Colonic mucosa (tissue), 4 donors: ENCODE measurements around the gene GNAQ. TPM values are rescaled to one million over a fixed set of nuclear protein-coding genes. Genes with fewer than 3 reads are reported as not detected.

Experiments used
- DNase-seq: peaks from one replicate; pipeline ENCODE4 v3.0.0-alpha.2; 2020
- H3K27ac ChIP-seq: fragments of 200-600 bp; one replicate; pipeline ENCODE4 v1.8.0; 2021
- H3K27me3 ChIP-seq: fragments of 200-600 bp; one replicate; pipeline ENCODE4 v1.8.0; 2021
- H3K36me3 ChIP-seq: fragments of 200-600 bp; one replicate; pipeline ENCODE4 v1.8.0; 2021
- H3K4me1 ChIP-seq: fragments of 200-600 bp; one replicate; pipeline ENCODE4 v1.8.0; 2021; ENCODE audit warnings: mild to moderate bottlenecking
- H3K4me3 ChIP-seq: fragments of 200-600 bp; one replicate; pipeline ENCODE4 v1.8.0; 2021
- H3K9ac ChIP-seq, 2 donors: one replicate each; pipeline ENCODE4 v1.7.0; 2013; ENCODE audit warnings: control low read depth in 2 of 2, low read depth in 2 of 2, low read length in 2 of 2
- H3K9me3 ChIP-seq: fragments of 200-600 bp; one replicate; pipeline ENCODE4 v1.8.0; 2021
- intact Hi-C: fragments of 100-400 bp; cut with DNase I; formaldehyde crosslinking; loops from one replicate; pipeline ENCODE4 v1.14.1; 2022
- total RNA-seq, 2 donors: library from RNA; stranded (reverse); fragmentation: NEBNext Ultra II Directional in 1 of 2; extraction: Animal tissue kit (Norgen Biotek cat#: 25700) in 1 of 2; gene quantifications; one replicate each; pipeline ENCODE4 v1.2.1, GENCODE V29; 2021
- TF ChIP-seq, protein P1 (sequence below): fragments of 200-600 bp; IDR thresholded peaks from one replicate; pipeline ENCODE4 v1.8.0; 2022; ENCODE audit warnings: antibody characterized with exemption, mild to moderate bottlenecking
- donor health status: healthy.
- donor health status: DM: no; HTN: no; CAD: no.
- donor health status: DM: no; HTN: no; CAD: no.

GNAQ gene
- total RNA-seq, 2 donors from 2014 or later: 75.6 to 105 TPM

DNA sequence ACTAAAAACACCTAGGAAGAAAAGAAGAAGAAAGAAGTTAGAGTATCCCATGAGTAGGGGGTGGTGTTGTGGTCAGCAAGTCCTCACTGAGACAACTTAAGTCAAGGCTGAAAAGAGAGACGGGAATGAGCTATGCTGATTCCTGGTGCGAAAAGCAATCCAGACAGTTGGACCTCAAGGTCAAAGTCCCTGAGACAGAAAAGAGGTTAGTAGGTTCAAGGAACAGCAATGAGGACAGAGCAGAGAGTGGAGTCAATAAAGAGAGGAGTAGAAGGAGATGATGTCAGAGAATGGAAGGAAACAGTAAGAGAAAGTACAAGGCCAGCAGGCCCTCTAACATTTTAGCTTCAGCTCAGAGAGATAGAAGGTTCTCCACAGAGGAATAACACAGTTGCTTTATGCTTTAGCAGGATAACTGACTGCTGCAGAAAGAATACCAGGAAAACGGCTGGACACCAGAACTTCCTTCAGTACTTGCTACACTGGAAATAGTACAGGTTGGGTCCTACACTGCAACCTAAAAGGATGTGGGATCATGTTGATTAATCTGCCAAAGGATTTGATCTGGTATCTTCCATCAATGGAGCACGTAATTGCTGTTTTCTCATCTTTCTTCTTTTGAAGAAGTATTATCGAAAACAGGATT, 43.6 kb downstream of the GNAQ start:
- TF ChIP-seq, protein P1, sequence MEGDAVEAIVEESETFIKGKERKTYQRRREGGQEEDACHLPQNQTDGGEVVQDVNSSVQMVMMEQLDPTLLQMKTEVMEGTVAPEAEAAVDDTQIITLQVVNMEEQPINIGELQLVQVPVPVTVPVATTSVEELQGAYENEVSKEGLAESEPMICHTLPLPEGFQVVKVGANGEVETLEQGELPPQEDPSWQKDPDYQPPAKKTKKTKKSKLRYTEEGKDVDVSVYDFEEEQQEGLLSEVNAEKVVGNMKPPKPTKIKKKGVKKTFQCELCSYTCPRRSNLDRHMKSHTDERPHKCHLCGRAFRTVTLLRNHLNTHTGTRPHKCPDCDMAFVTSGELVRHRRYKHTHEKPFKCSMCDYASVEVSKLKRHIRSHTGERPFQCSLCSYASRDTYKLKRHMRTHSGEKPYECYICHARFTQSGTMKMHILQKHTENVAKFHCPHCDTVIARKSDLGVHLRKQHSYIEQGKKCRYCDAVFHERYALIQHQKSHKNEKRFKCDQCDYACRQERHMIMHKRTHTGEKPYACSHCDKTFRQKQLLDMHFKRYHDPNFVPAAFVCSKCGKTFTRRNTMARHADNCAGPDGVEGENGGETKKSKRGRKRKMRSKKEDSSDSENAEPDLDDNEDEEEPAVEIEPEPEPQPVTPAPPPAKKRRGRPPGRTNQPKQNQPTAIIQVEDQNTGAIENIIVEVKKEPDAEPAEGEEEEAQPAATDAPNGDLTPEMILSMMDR: no peak
- H3K9me3 ChIP-seq: no peaks in the 10 kb centered on the region
- H3K9ac ChIP-seq: no peak overlapping the region
- peaks cover 16% of the 10 kb centered on the region for H3K4me1 ChIP-seq
- intact Hi-C loops: no loop called here
- H3K27me3 ChIP-seq: no peaks in the 10 kb centered on the region
- DNase-seq: peak; percentile 62
- peak overlapping the region; percentile 10 for H3K27ac ChIP-seq
- H3K36me3 ChIP-seq: no peaks in the 10 kb centered on the region
- no peak overlapping the region for H3K4me3 ChIP-seq

DNA sequence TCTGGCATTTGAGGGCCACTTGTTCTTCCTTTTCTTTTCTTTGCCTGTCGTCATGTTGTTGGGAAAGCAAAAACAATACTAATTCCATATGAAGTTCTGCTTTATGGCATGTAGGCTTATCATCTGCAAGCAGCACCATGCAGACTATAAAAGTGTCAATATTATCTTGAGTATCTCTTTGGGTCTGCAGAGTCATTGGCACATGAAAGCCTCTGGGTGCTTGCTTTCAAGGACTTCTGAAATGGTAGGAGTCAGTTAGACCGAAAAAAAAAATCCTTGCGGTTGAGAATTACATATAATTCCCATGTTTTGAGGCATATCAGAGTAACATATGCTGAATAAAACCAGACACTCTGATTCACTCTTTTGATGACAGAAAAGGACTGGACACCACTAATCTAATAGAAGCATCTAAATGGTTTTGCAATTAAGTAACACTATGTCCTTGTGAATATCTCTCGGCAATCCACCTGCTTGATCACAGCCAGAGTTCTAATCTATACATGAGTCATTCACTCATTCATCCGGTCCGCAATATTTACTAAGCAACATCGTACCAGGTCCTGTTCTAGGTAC, 44.4 kb downstream of the GNAQ start:
- H3K36me3 ChIP-seq: no peaks in the 10 kb centered on the region
- H3K9me3 ChIP-seq: no peaks in the 10 kb centered on the region
- DNase-seq: no peak
- intact Hi-C loops: no loop called here
- H3K4me1 ChIP-seq: peaks cover 16% of the 10 kb centered on the region
- H3K9ac ChIP-seq: no peak overlapping the region
- no peak overlapping the region for H3K4me3 ChIP-seq
- H3K27me3 ChIP-seq: no peaks in the 10 kb centered on the region
- peak overlapping the region; percentile 0 for H3K27ac ChIP-seq
- TF ChIP-seq, protein P1: no peak

DNA sequence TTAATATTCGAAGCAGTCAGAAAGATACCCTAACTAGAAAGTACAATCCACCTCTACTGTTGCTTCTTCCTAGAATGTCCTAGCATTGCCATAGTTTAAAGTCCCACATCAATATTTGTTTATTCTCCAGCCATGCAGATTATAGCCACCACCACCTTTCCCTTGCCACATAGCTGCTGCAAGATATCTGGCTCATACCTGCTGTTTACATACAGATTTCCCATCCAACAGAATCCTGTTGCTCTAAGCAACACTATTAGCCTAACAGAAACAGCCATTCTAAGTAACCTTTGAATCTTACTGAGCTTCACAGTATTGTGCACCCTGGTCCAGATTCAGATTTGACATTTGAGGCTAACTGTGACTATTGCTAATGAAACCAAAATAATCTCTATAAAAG, 45.6 kb downstream of the GNAQ start:
- H3K27ac ChIP-seq: peak overlapping the region; percentile 34
- intact Hi-C loops: no loop called here
- H3K4me3 ChIP-seq: no peak overlapping the region
- H3K4me1 ChIP-seq: peaks cover 22% of the 10 kb centered on the region
- no peaks in the 10 kb centered on the region for H3K27me3 ChIP-seq
- TF ChIP-seq, protein P1: no peak
- DNase-seq: no peak
- H3K9me3 ChIP-seq: no peaks in the 10 kb centered on the region
- peak overlapping the region in 1 of 2 donors; percentile 61 for H3K9ac ChIP-seq
- H3K36me3 ChIP-seq: no peaks in the 10 kb centered on the region

DNA sequence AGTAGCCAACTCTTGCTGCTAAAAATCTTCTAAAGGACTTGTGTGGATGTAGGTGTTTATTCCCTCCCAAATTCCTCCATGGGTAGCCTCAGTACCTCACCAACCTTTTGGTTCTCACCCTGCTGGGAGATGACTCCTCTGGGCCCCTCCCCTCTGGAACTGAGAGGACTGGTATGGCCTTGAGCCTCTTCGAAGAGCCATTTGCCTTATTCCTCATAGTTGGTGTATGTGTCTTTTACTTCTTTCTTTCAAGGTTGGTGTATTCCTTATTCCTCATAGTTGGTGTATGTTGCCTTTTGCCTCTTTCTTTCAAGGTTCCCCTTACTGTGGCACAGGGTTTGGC, 48.3 kb downstream of the GNAQ start:
- no peak for DNase-seq
- no peaks in the 10 kb centered on the region for H3K27me3 ChIP-seq
- TF ChIP-seq, protein P1: no peak
- H3K4me3 ChIP-seq: no peak overlapping the region
- no peak overlapping the region for H3K27ac ChIP-seq
- intact Hi-C loops: loop anchor here (5.0 kb wide), 1 partner anchor 34 kb away; no protein-coding TSS in a partner anchor
- no peaks in the 10 kb centered on the region for H3K36me3 ChIP-seq
- H3K9me3 ChIP-seq: no peaks in the 10 kb centered on the region
- peaks cover 27% of the 10 kb centered on the region for H3K4me1 ChIP-seq
- H3K9ac ChIP-seq: no peak overlapping the region

DNA sequence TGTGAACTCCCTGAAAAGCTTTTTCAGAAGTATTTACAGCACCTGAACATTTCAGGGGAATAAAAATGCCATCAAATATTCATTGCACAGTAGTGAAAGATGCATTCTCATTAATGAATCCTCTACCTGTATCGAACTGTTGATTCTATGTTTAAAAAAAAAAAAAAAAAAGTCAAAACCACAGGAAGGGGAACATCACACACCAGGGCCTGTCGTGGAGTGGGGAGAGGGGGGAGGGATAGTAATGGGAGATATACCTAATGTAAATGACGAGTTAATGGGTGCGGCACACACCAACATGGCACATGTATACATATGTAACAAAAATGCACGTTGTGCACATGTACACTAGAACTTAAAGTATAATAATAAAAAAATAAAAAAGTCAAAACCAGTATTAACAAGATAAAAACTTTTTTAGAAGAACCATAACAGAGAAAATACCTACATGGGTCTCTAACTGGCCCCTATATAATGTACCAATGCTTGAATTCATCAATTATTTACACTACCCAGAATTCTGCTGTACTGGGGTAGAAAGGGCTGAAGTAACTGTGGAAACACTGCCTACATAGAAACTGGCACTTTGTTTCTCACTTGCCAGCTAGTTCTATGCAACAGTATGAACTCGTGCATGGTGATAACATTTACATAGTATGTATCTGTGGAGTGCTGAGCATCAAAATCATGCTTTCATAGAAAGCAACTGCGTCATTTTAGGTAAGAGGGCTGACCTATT, 48.9 kb downstream of the GNAQ start:
- Histone ChIP-seq H3K27me3 (no peaks in the 10 kb centered on the region), H3K4me1 (peaks cover 26% of the 10 kb centered on the region), H3K9me3 (no peaks in the 10 kb centered on the region), H3K36me3 (no peaks in the 10 kb centered on the region), H3K9ac (no peak overlapping the region), H3K4me3 (no peak overlapping the region), H3K27ac (no peak overlapping the region)
- TF ChIP-seq, protein P1: no peak
- intact Hi-C loops: loop anchor here (5.0 kb wide), 1 partner anchor 35 kb away; no protein-coding TSS in a partner anchor
- no peak for DNase-seq
